Endothelial cell of umbilical vein (primary cell): ENCODE data around the gene NAGS.

Experiments used
- CTCF ChIP-seq, 2 donors: IDR thresholded peaks; 1 replicate in 1 of 2; 2 replicates in 1 of 2; pipeline ENCODE4 v1.5.1; 2011; ENCODE audit warnings: low read length in 2 of 2, mild to moderate bottlenecking in 2 of 2, moderate library complexity in 2 of 2, control low read depth in 1 of 2, inconsistent platforms in 1 of 2, low read depth in 1 of 2; ENCODE audit not compliant: insufficient read depth in 1 of 2; ENCODE audit errors: extremely low read depth in 1 of 2
- EZH2 ChIP-seq: IDR thresholded peaks from 2 replicates; pipeline ENCODE4 v1.6.1; 2012; ENCODE audit warnings: borderline replicate concordance, low read depth, mild to moderate bottlenecking, moderate library complexity, low read length, inconsistent platforms; ENCODE audit not compliant: severe bottlenecking
- GATA2 ChIP-seq: IDR thresholded peaks from 2 replicates; pipeline ENCODE4 v1.7.0; 2011; ENCODE audit warnings: low read depth, mild to moderate bottlenecking, moderate library complexity, mixed read lengths, low read length; ENCODE audit not compliant: insufficient read length, insufficient read depth
- JUN ChIP-seq: IDR thresholded peaks from 2 replicates; pipeline ENCODE4 v1.6.1; 2011; ENCODE audit warnings: borderline replicate concordance, low read depth; ENCODE audit not compliant: insufficient read length, insufficient read depth
- POLR2A ChIP-seq: IDR thresholded peaks from 2 replicates; pipeline ENCODE4 v1.6.1; 2012; ENCODE audit warnings: low read depth, mild to moderate bottlenecking, control low read depth, low read length

DNA sequence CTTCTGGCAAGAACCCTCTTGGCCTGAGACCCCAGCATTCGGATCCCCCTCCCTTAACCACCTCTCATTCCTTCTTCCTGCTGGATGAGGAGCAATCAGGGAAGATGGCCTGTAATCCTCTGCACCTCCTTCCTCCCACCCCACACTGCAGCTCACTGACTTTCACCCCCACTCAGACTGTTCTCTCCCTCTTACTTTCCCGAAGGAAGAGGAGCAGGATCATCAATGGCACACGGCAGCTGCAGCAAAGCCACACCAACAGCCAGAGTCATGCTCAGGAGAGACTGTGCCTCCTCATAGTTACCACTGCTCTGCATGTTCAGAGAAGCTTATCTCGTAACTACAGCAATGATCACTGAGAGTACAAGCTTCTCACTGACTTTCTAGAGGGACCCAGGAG is 20.4 kb downstream of the NAGS start:
- TF ChIP-seq CTCF (IDR thresholded peaks at IDR 0.05; ENCODE audit: extremely low read depth in 1 of 2, insufficient read depth in 1 of 2, low read depth in 1 of 2, low read length in 2 of 2) (no peak), POLR2A (no peak), EZH2 (no peak), GATA2 (no peak), JUN (no peak)
